Neuronal stem cell (in vitro differentiated cells): Measurements from ENCODE around the gene TOR1AIP2.

ENCODE experiments used
- DNase-seq: peaks from one replicate; pipeline ENCODE4 v3.0.0-alpha.2; 2013; ENCODE audit warnings: low spot score
- H2AFZ ChIP-seq: one replicate; pipeline ENCODE4 v1.6.1; 2013; ENCODE audit warnings: mild to moderate bottlenecking, low read length, inconsistent platforms
- H2AK5ac ChIP-seq: 2 replicates; pipeline ENCODE4 v1.6.1; 2013; ENCODE audit warnings: low read depth, mild to moderate bottlenecking, inconsistent platforms, low read length, moderate library complexity, mixed read lengths
- H2BK120ac ChIP-seq: 2 replicates; pipeline ENCODE4 v1.6.1; 2013; ENCODE audit warnings: low read depth, mild to moderate bottlenecking, inconsistent platforms, low read length, moderate library complexity, mixed read lengths
- H2BK12ac ChIP-seq: one replicate; pipeline ENCODE4 v1.6.1; 2013; ENCODE audit warnings: low read length, inconsistent platforms
- H2BK15ac ChIP-seq: 2 replicates; pipeline ENCODE4 v1.6.1; 2013; ENCODE audit warnings: mild to moderate bottlenecking, low read length, inconsistent platforms, mixed read lengths
- H2BK5ac ChIP-seq: one replicate; pipeline ENCODE4 v1.6.1; 2013; ENCODE audit warnings: inconsistent platforms, mild to moderate bottlenecking, low read length, moderate library complexity
- H3K14ac ChIP-seq: one replicate; pipeline ENCODE4 v1.6.1; 2013; ENCODE audit warnings: low read length, inconsistent platforms
- H3K18ac ChIP-seq: 2 replicates; pipeline ENCODE4 v1.6.1; 2013; ENCODE audit warnings: low read length, inconsistent platforms
- H3K23ac ChIP-seq: 2 replicates; pipeline ENCODE4 v1.6.1; 2013; ENCODE audit warnings: low read depth, mild to moderate bottlenecking, mixed read lengths, low read length, inconsistent platforms; ENCODE audit not compliant: poor library complexity
- H3K27ac ChIP-seq: replicated peaks from 3 replicates; pipeline ENCODE4 v1.5.1; 2013; ENCODE audit warnings: low read length, inconsistent platforms
- H3K27me3 ChIP-seq, 3 experiments: 2 replicates each; pipeline ENCODE4 v1.6.1; 2013; ENCODE audit warnings: low read length in 3 of 3, mild to moderate bottlenecking in 2 of 3, inconsistent platforms in 1 of 3, low read depth in 1 of 3, mixed read lengths in 1 of 3, moderate library complexity in 1 of 3; ENCODE audit not compliant: control insufficient read depth in 3 of 3, insufficient read depth in 3 of 3
- H3K36me3 ChIP-seq, 2 donors: replicated peaks in 1 of 2; 2 replicates each; pipeline ENCODE4 v1.6.1; 2013; ENCODE audit warnings: low read length in 2 of 2; ENCODE audit not compliant: control insufficient read depth in 2 of 2, insufficient read depth in 2 of 2
- H3K4ac ChIP-seq: 2 replicates; pipeline ENCODE4 v1.6.1; 2013; ENCODE audit warnings: inconsistent platforms, mild to moderate bottlenecking, low read length, moderate library complexity
- H3K4me1 ChIP-seq, 2 donors: 1 replicate in 1 of 2; 2 replicates in 1 of 2; pipeline ENCODE4 v1.6.1; 2013; ENCODE audit warnings: low read length in 2 of 2, low read depth in 1 of 2; ENCODE audit not compliant: control insufficient read depth in 2 of 2, insufficient read depth in 1 of 2
- H3K4me2 ChIP-seq: one replicate; pipeline ENCODE4 v1.6.1; 2013; ENCODE audit warnings: mild to moderate bottlenecking, low read length, inconsistent platforms; ENCODE audit not compliant: insufficient read depth, poor library complexity, severe bottlenecking
- H3K4me3 ChIP-seq, 2 donors: 2 replicates each; pipeline ENCODE4 v1.5.1; 2013; ENCODE audit warnings: low read length in 2 of 2, mild to moderate bottlenecking in 2 of 2, inconsistent platforms in 1 of 2, moderate library complexity in 1 of 2
- H3K79me1 ChIP-seq: one replicate; pipeline ENCODE4 v1.6.1; 2013; ENCODE audit warnings: low read depth, mild to moderate bottlenecking, inconsistent platforms, low read length, moderate library complexity
- H3K9ac ChIP-seq: one replicate; pipeline ENCODE4 v1.6.1; 2013; ENCODE audit warnings: mild to moderate bottlenecking, low read depth, low read length, inconsistent platforms; ENCODE audit not compliant: poor library complexity
- H3K9me3 ChIP-seq, 2 donors: replicated peaks in 1 of 2; 2 replicates each; pipeline versions ENCODE3 to v1.6.1; 2013; ENCODE audit warnings: low read length in 2 of 2, mild to moderate bottlenecking in 2 of 2, inconsistent platforms in 1 of 2, low read depth in 1 of 2, mixed read lengths in 1 of 2, moderate library complexity in 1 of 2; ENCODE audit not compliant: control insufficient read depth in 2 of 2, insufficient read depth in 1 of 2
- H4K8ac ChIP-seq: one replicate; pipeline ENCODE4 v1.6.1; 2013; ENCODE audit warnings: low read depth, mild to moderate bottlenecking, inconsistent platforms, low read length, moderate library complexity
- H4K91ac ChIP-seq: one replicate; pipeline ENCODE4 v1.6.1; 2013; ENCODE audit warnings: low read length, low read depth, mild to moderate bottlenecking, inconsistent platforms; ENCODE audit not compliant: poor library complexity
- WGBS, 2 donors: extraction: QIAGEN DNeasy Blood & Tissue Kit; methylation state at CpG; one replicate each; pipeline ENCODE4 v1.1.7; 2013; ENCODE audit warnings: missing lambda C conversion rate in 2 of 2, mixed read lengths in 1 of 2; ENCODE audit not compliant: insufficient read length in 2 of 2, insufficient replicate concordance in 1 of 2; ENCODE audit errors: extremely low coverage in 2 of 2; 5-methylcytosine and 5-hydroxymethylcytosine counted together

Gene TOR1AIP2

GRCh38 chr1:179924268-179924667 lies 46.7 kb upstream of the TOR1AIP2 start:
- no peak overlapping the region for H4K8ac ChIP-seq
- H3K4me1 ChIP-seq = peaks cover 4 to 7% of the 10 kb centered on the region in 2 donors
- H3K27me3 ChIP-seq = no peaks in the 10 kb centered on the region
- H3K79me1 ChIP-seq = no peaks in the 10 kb centered on the region
- H3K18ac ChIP-seq = no peak overlapping the region
- H3K36me3 ChIP-seq = peaks cover 0 to 5% of the 10 kb centered on the region in 2 donors
- H3K23ac ChIP-seq = no peak overlapping the region
- H2BK12ac ChIP-seq = no peak overlapping the region
- H2BK120ac ChIP-seq = no peak overlapping the region
- H3K27ac ChIP-seq = no peak overlapping the region
- no peak overlapping the region for H2BK15ac ChIP-seq
- H3K4me3 ChIP-seq = no peak overlapping the region
- H3K4me2 ChIP-seq = no peak overlapping the region
- no peak for DNase-seq
- no peak overlapping the region for H2AK5ac ChIP-seq
- no peak overlapping the region for H3K4ac ChIP-seq
- H2AFZ ChIP-seq = no peak overlapping the region
- no peak overlapping the region for H3K9ac ChIP-seq
- H4K91ac ChIP-seq = no peak overlapping the region
- H3K14ac ChIP-seq = no peak overlapping the region
- no peak overlapping the region for H2BK5ac ChIP-seq
- WGBS, 2 donors = no CpG with 5 or more reads among the region's 1 CpG
- no peaks in the 10 kb centered on the region for H3K9me3 ChIP-seq

GRCh38 chr1:179923029-179923428 lies 45.4 kb upstream of the TOR1AIP2 start:
- Histone ChIP-seq H3K4me3 (no peak overlapping the region), H2BK120ac (no peak overlapping the region), H3K4me1 (peaks cover 4 to 7% of the 10 kb centered on the region in 2 donors), H4K8ac (no peak overlapping the region), H3K4ac (no peak overlapping the region), H2BK15ac (no peak overlapping the region), H4K91ac (no peak overlapping the region), H3K27me3 (no peaks in the 10 kb centered on the region), H3K18ac (no peak overlapping the region), H3K79me1 (no peaks in the 10 kb centered on the region), H3K4me2 (no peak overlapping the region), H2AK5ac (no peak overlapping the region), H3K23ac (no peak overlapping the region), H3K9me3 (no peaks in the 10 kb centered on the region), H2AFZ (no peak overlapping the region), H2BK5ac (no peak overlapping the region), H2BK12ac (no peak overlapping the region), H3K9ac (no peak overlapping the region), H3K14ac (no peak overlapping the region), H3K27ac (no peak overlapping the region), H3K36me3 (peaks cover 0 to 17% of the 10 kb centered on the region in 2 donors)
- DNase-seq = no peak

- Histone ChIP-seq H2AK5ac (no peak overlapping the region), H3K27ac (no peak overlapping the region), H2BK5ac (no peak overlapping the region), H3K4me3 (no peak overlapping the region), H3K36me3 (peaks cover 3 to 25% of the 10 kb centered on the region in 2 donors), H2BK120ac (no peak overlapping the region), H3K9ac (no peak overlapping the region), H3K18ac (no peak overlapping the region), H3K27me3 (no peaks in the 10 kb centered on the region), H3K4me1 (peaks cover 4 to 7% of the 10 kb centered on the region in 2 donors), H2BK12ac (no peak overlapping the region), H3K4me2 (no peak overlapping the region), H2AFZ (no peak overlapping the region), H3K14ac (no peak overlapping the region), H4K8ac (no peak overlapping the region), H3K23ac (no peak overlapping the region), H3K9me3 (peaks cover 0 to 4% of the 10 kb centered on the region in 2 donors), H4K91ac (no peak overlapping the region), H3K4ac (no peak overlapping the region), H3K79me1 (no peaks in the 10 kb centered on the region), H2BK15ac (no peak overlapping the region)
- WGBS, 2 donors = no CpG with 5 or more reads among the region's 8 CpGs
- DNase-seq = no peak
Observed at GRCh38 chr1:179921981-179922872, 44.6 kb upstream of the TOR1AIP2 start.

GRCh38 chr1:179921472-179921871 lies 43.9 kb upstream of the TOR1AIP2 start:
- Histone ChIP-seq H3K9ac (no peak overlapping the region), H3K18ac (no peak overlapping the region), H3K4ac (no peak overlapping the region), H3K4me1 (peaks cover 4 to 7% of the 10 kb centered on the region in 2 donors), H3K36me3 (peaks cover 3 to 31% of the 10 kb centered on the region in 2 donors), H4K8ac (no peak overlapping the region), H3K27me3 (no peaks in the 10 kb centered on the region), H2AK5ac (no peak overlapping the region), H3K27ac (no peak overlapping the region), H3K4me3 (no peak overlapping the region), H2BK5ac (no peak overlapping the region), H2BK120ac (no peak overlapping the region), H2BK15ac (no peak overlapping the region), H4K91ac (no peak overlapping the region), H2BK12ac (no peak overlapping the region), H3K4me2 (no peak overlapping the region), H2AFZ (no peak overlapping the region), H3K23ac (no peak overlapping the region), H3K79me1 (no peaks in the 10 kb centered on the region), H3K9me3 (peaks cover 0 to 4% of the 10 kb centered on the region in 2 donors), H3K14ac (no peak overlapping the region)
- WGBS, 2 donors = no CpG with 5 or more reads among the region's 1 CpG
- peak; percentile 24 for DNase-seq
